RWPE1 (cell line): ENCODE measurements around the gene CELSR2.
A peak's percentile ranks its signal among the peaks of the same experiment; 100 is the strongest.

ENCODE experiments used
- CTCF ChIA-PET: fragments of 350-600 bp; sonication (Branson Sonifier 250); formaldehyde crosslinking; extraction: SDS; loops from one replicate; lab custom pipeline; 2021; lab: Yijun Ruan, JAX
- POLR2A ChIA-PET: fragments of 400-600 bp; formaldehyde crosslinking; extraction: SDS; loops from one replicate; lab custom pipeline; 2020; ENCODE audit warnings: antibody characterized with exemption; ENCODE audit not compliant: low non-redundant PET; lab: Yijun Ruan, JAX
- DNase-seq: peaks from one replicate; pipeline ENCODE4 v3.0.0; 2012; ENCODE audit warnings: low spot score
- H3K27ac ChIP-seq: fragments of 450-650 bp; 2 replicates; pipeline ENCODE4 v1.5.1; 2017
- CTCF ChIP-seq: fragments of 450-650 bp; conservative IDR thresholded peaks from 2 replicates; pipeline ENCODE4 v1.5.1; 2017; ENCODE audit warnings: low read depth, mild to moderate bottlenecking

The CELSR2 gene

GRCh38 chr1:109239047-109239408 lies 10.3 kb upstream of the CELSR2 start:
- POLR2A ChIA-PET: interaction anchor here (0.6 kb wide), 1 partner anchor 28 kb away, joined by 3 read pairs; no protein-coding TSS in a partner anchor
- no peak for DNase-seq
- CTCF ChIA-PET: interaction anchor here (0.7 to 1.8 kb wide), 9 partner anchors 12 to 279 kb away, joined by 3 to 6 read pairs (median 3); partner anchors contain the start of gene SARS1
- H3K27ac ChIP-seq: peak overlapping the region; percentile 98
- no peak for TF ChIP-seq CTCF

- peak overlapping the region; percentile 98 for H3K27ac ChIP-seq
Observed at GRCh38 chr1:109239409-109240068, 9.8 kb upstream of the CELSR2 start.

GRCh38 chr1:109240158-109241152 lies 8.9 kb upstream of the CELSR2 start:
- TF ChIP-seq CTCF: no peak
- DNase-seq: peak; percentile 95
- POLR2A ChIA-PET: interaction anchor here (0.6 to 0.8 kb wide), 4 partner anchors 9 to 43 kb away, joined by 3 to 17 read pairs (median 4); partner anchors contain the start of gene CELSR2
- peak overlapping the region; percentile 98 for H3K27ac ChIP-seq
- CTCF ChIA-PET: interaction anchor here (0.6 to 1.8 kb wide), 3 partner anchors 15 to 23 kb away, joined by 3 to 6 read pairs (median 4); no protein-coding TSS in a partner anchor

More at GRCh38 chr1:109239409-109240068, 9.8 kb upstream of the CELSR2 start:
- CTCF ChIA-PET: interaction anchor here (0.6 to 1.8 kb wide), 11 partner anchors 13 to 293 kb away, joined by 3 to 6 read pairs (median 3); partner anchors contain the start of gene SARS1
- TF ChIP-seq CTCF: peak; percentile 21; the same call in 1 of the 2 replicates
- DNase-seq: no peak
- POLR2A ChIA-PET: interaction anchor here (0.7 to 0.8 kb wide), 2 partner anchors 10 to 36 kb away, joined by 5 to 17 read pairs; partner anchors contain the start of gene CELSR2

- DNase-seq: no peak
- H3K27ac ChIP-seq: peak overlapping the region; percentile 98
- CTCF ChIA-PET: no interaction called here
- POLR2A ChIA-PET: no interaction called here
- TF ChIP-seq CTCF: no peak
Observed at GRCh38 chr1:109241344-109241743, 8.0 kb upstream of the CELSR2 start.

GRCh38 chr1:109241841-109242345 lies 7.4 kb upstream of the CELSR2 start:
- POLR2A ChIA-PET: no interaction called here
- no peak for DNase-seq
- TF ChIP-seq CTCF: no peak
- CTCF ChIA-PET: no interaction called here
- H3K27ac ChIP-seq: peak overlapping the region; percentile 98

- ChIA-PET CTCF (no interaction called here), POLR2A (no interaction called here)
- TF ChIP-seq CTCF: no peak
- H3K27ac ChIP-seq: peak overlapping the region; percentile 98
- no peak for DNase-seq
Observed at GRCh38 chr1:109242387-109242786, 7.0 kb upstream of the CELSR2 start.
